SK-N-SH (cell line): ENCODE data around the gene MCM9.

Experiments
- CTCF ChIP-seq: fragments of 200-600 bp; sonication (generic); IDR thresholded peaks from 2 replicates; pipeline ENCODE4 v1.6.1; 2017; ENCODE audit warnings: antibody characterized with exemption, mild to moderate bottlenecking, moderate library complexity
- EP300 ChIP-seq, 2 experiments: IDR thresholded peaks; 2 replicates each; pipeline versions ENCODE4 v1.4.0 to v1.6.1; 2012; ENCODE audit warnings: borderline replicate concordance in 1 of 2, low read depth in 1 of 2, low read length in 1 of 2
- GABPA ChIP-seq: IDR thresholded peaks from 2 replicates; pipeline ENCODE4 v1.4.0; 2012; ENCODE audit warnings: low read depth, mild to moderate bottlenecking
- MAX ChIP-seq: IDR thresholded peaks from 2 replicates; pipeline ENCODE4 v1.4.0; 2012; ENCODE audit warnings: low read depth
- MEF2A ChIP-seq: IDR thresholded peaks from 2 replicates; pipeline ENCODE4 v1.4.0; 2012; ENCODE audit warnings: low read depth, borderline replicate concordance
- NFIC ChIP-seq: IDR thresholded peaks from 2 replicates; pipeline ENCODE4 v1.4.0; 2012; ENCODE audit warnings: borderline replicate concordance
- PBX3 ChIP-seq: IDR thresholded peaks from 2 replicates; pipeline ENCODE4; 2012
- RAD21 ChIP-seq: IDR thresholded peaks from 2 replicates; pipeline ENCODE4 v1.6.1; 2012; ENCODE audit warnings: mild to moderate bottlenecking, low read length
- RCOR1 ChIP-seq: fragments of 150-350 bp; IDR thresholded peaks from 2 replicates; pipeline ENCODE4 v1.6.1; 2017; ENCODE audit warnings: antibody characterized with exemption, low read length
- USF1 ChIP-seq: IDR thresholded peaks from 2 replicates; pipeline ENCODE4 v1.4.0; 2012; ENCODE audit warnings: low read depth, borderline replicate concordance
- YY1 ChIP-seq: IDR thresholded peaks from 2 replicates; pipeline ENCODE4 v1.4.0; 2012; ENCODE audit warnings: low read depth, mild to moderate bottlenecking
- ZBTB33 ChIP-seq: IDR thresholded peaks from 2 replicates; pipeline ENCODE4 v1.4.0; 2012; ENCODE audit warnings: low read depth, borderline replicate concordance

- TF ChIP-seq EP300 (IDR thresholded peaks at IDR 0.05; ENCODE audit: borderline replicate concordance in 1 of 2, low read depth in 1 of 2, low read length in 1 of 2) (no peak), CTCF (no peak), RAD21 (no peak), MAX (no peak), GABPA (no peak), USF1 (no peak), MEF2A (no peak), ZBTB33 (no peak), YY1 (no peak), NFIC (no peak), PBX3 (no peak), RCOR1 (no peak)
Observed at GRCh38 chr6:118791499-118791898, 143.5 kb downstream of the MCM9 start.
